ENCODE data around the gene C4orf50. TPM values are rescaled to one million over a fixed set of nuclear protein-coding genes. Genes with fewer than 3 reads are reported as not detected.

The C4orf50 gene
- total and polyA plus RNA-seq, 2 of the 8 experiments (the other 6 are each of a cell fraction or from before 2014, with no cell fraction given) = 0.08 to 0.22 TPM

DNA sequence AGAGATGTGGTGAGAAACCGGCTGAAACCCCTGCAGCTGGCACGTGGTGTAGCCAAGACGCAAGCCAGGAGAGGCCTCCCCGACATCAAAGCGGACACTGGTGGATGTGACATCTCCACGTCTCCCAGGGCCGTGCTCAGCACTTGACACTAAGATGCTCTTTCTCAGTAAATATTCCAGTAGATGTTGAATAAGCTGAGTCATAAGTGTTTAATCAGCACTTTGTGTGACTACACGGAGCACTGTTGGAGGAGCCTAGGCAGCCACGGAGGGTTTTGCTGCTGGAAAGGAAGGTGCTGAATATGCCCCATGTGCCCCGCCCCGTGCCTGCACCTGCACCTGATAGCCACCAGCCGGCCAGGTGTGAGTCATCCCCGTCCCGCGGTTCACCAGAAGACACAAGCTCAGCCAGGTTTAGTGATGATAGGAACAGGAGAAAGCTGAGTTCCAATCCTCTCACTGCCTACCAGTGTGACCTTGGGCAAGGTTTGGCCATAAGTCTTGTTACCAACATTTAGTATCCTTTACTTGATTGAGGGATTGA lies 29.0 kb upstream of the C4orf50 start (continued):
- TF ChIP-seq, protein P1, sequence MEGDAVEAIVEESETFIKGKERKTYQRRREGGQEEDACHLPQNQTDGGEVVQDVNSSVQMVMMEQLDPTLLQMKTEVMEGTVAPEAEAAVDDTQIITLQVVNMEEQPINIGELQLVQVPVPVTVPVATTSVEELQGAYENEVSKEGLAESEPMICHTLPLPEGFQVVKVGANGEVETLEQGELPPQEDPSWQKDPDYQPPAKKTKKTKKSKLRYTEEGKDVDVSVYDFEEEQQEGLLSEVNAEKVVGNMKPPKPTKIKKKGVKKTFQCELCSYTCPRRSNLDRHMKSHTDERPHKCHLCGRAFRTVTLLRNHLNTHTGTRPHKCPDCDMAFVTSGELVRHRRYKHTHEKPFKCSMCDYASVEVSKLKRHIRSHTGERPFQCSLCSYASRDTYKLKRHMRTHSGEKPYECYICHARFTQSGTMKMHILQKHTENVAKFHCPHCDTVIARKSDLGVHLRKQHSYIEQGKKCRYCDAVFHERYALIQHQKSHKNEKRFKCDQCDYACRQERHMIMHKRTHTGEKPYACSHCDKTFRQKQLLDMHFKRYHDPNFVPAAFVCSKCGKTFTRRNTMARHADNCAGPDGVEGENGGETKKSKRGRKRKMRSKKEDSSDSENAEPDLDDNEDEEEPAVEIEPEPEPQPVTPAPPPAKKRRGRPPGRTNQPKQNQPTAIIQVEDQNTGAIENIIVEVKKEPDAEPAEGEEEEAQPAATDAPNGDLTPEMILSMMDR (IDR thresholded peaks at IDR 0.05; ENCODE audit: control extremely low read depth in 1 of 3, insufficient read depth in 1 of 3, low read depth in 1 of 3, low read length in 3 of 3) = peak in 1 of 3 experiments; percentile 41; a peak in 2 of 4 replicates
- no peak for TF ChIP-seq SIRT6 (IDR thresholded peaks at IDR 0.05; ENCODE audit: low read length)
- TF ChIP-seq TAF1 (IDR thresholded peaks at IDR 0.05; ENCODE audit: low read depth, low read length) = no peak
- TF ChIP-seq CHD1 (IDR thresholded peaks at IDR 0.05; ENCODE audit: low read depth, low read length) = no peak
- no peak for TF ChIP-seq KDM4A (IDR thresholded peaks at IDR 0.05; ENCODE audit: low read depth, low read length, severe bottlenecking)
- no peak for TF ChIP-seq POLR2AphosphoS5 (IDR thresholded peaks at IDR 0.05; ENCODE audit: low read depth, low read length)
- no peak for TF ChIP-seq SUZ12 (IDR thresholded peaks at IDR 0.05; ENCODE audit: low read length)
- no peak for TF ChIP-seq SIN3A (conservative IDR thresholded peaks at IDR 0.05 in 1 of 2, IDR thresholded peaks at IDR 0.05 in 1 of 2; ENCODE audit: low read depth in 1 of 2, low read length in 2 of 2)
- no peak for TF ChIP-seq PHF8 (conservative IDR thresholded peaks at IDR 0.05; ENCODE audit: low read depth, low read length)
- TF ChIP-seq SP1 (IDR thresholded peaks at IDR 0.05; ENCODE audit: low read depth, low read length) = no peak
- TF ChIP-seq BACH1 (IDR thresholded peaks at IDR 0.05; ENCODE audit: low read length) = peak; percentile 49; the same call in 1 of the 2 replicates
- no peak for TF ChIP-seq ASH2L (IDR thresholded peaks at IDR 0.05; ENCODE audit: low read length)
- TF ChIP-seq MAFK (IDR thresholded peaks at IDR 0.05; ENCODE audit: low read depth, low read length) = no peak
- no peak for TF ChIP-seq EGR1 (IDR thresholded peaks at IDR 0.05; ENCODE audit: borderline replicate concordance, low read depth, low read length)
- no peak for TF ChIP-seq NRF1 (IDR thresholded peaks at IDR 0.05; ENCODE audit: low read depth, low read length)
- TF ChIP-seq KDM1A (IDR thresholded peaks at IDR 0.05; ENCODE audit: borderline replicate concordance, low read length) = no peak
- TF ChIP-seq BCL11A (IDR thresholded peaks at IDR 0.05; ENCODE audit: low read depth in 2 of 2, low read length in 2 of 2) = no peak
- TF ChIP-seq HDAC6 (IDR thresholded peaks at IDR 0.05; ENCODE audit: low read depth, low read length) = no peak
- no peak for TF ChIP-seq SAP30 (IDR thresholded peaks at IDR 0.05; ENCODE audit: insufficient read depth, insufficient replicate concordance, low read length)
- no peak for TF ChIP-seq ZNF274 (IDR thresholded peaks at IDR 0.05; ENCODE audit: borderline replicate concordance, extremely low read depth, low read length)
- no peak for TF ChIP-seq CEBPB (IDR thresholded peaks at IDR 0.05; ENCODE audit: low read depth, low read length)
- no peak for TF ChIP-seq YY1 (IDR thresholded peaks at IDR 0.05; ENCODE audit: low read depth, low read length)
- peak; percentile 89 for TF ChIP-seq JUND (IDR thresholded peaks at IDR 0.05; ENCODE audit: low read length)
- TF ChIP-seq FOSL1 (IDR thresholded peaks at IDR 0.05; ENCODE audit: insufficient read depth, low read depth, low read length) = no peak
- TF ChIP-seq SP4 (IDR thresholded peaks at IDR 0.05; ENCODE audit: low read length) = no peak

Measured in H1 (cell line).